SK-N-MC (cell line): Measurements from ENCODE around the gene A2ML1.

Source experiments
- EZH2 ChIP-seq: fragments of 200-600 bp; sonication (generic); IDR thresholded peaks from one replicate; pipeline ENCODE4 v1.6.1; 2017; ENCODE audit warnings: antibody characterized with exemption
- POLR2AphosphoS5 ChIP-seq: IDR thresholded peaks from 2 replicates; pipeline ENCODE4 v1.6.1; 2012; ENCODE audit warnings: mild to moderate bottlenecking, low read depth, low read length, borderline replicate concordance

GRCh38 chr12:8796831-8797626 is 25.4 kb upstream of the A2ML1 start:
- no peak for TF ChIP-seq EZH2
- no peak for TF ChIP-seq POLR2AphosphoS5
